Natural killer cell (primary cell): ENCODE results near the gene TRIM9. TPM values are rescaled to one million over a fixed set of nuclear protein-coding genes. Genes with fewer than 3 reads are reported as not detected.

ENCODE experiments used
- ATAC-seq, 3 donors: fragments of 150-1000 bp in 2 of 3; fragments of 200-7000 bp in 1 of 3; cut with Tn5 transposase; 1 replicate in 1 of 3; 2 replicates in 2 of 3; pipeline ENCODE4 v1.10.0; 2021; ENCODE audit warnings: mild to moderate bottlenecking in 2 of 3, moderate library complexity in 2 of 3
- DNase-seq, 2 donors: peaks; one replicate each; pipeline versions ENCODE4 v3.0.0 to v3.0.0-alpha.2; 2013 to 2021; ENCODE audit warnings: mixed read lengths in 1 of 2
- H3K27ac ChIP-seq: one replicate; pipeline ENCODE4 v1.5.1; 2013; ENCODE audit warnings: mild to moderate bottlenecking, low read length
- H3K27me3 ChIP-seq: one replicate; pipeline ENCODE4 v1.6.1; 2013; ENCODE audit warnings: low read length; ENCODE audit not compliant: control insufficient read depth, insufficient read depth
- H3K36me3 ChIP-seq: one replicate; pipeline ENCODE4 v1.6.1; 2013; ENCODE audit warnings: low read length; ENCODE audit not compliant: control insufficient read depth, insufficient read depth
- H3K4me1 ChIP-seq: one replicate; pipeline ENCODE4 v1.6.1; 2013; ENCODE audit warnings: low read length; ENCODE audit not compliant: control insufficient read depth, insufficient read depth
- H3K4me3 ChIP-seq: one replicate; pipeline ENCODE4 v1.5.1; 2013; ENCODE audit warnings: low read length
- H3K9me3 ChIP-seq: one replicate; pipeline ENCODE4 v1.6.1; 2013; ENCODE audit warnings: low read length; ENCODE audit not compliant: control insufficient read depth, insufficient read depth
- H3K27ac Mint-ChIP-seq, 2 donors: one replicate each; pipeline ENCODE4 v1.8.0; 2022; ENCODE audit warnings: mild to moderate bottlenecking in 2 of 2, mixed read lengths in 2 of 2, moderate library complexity in 1 of 2
- H3K27me3 Mint-ChIP-seq, 2 donors: one replicate each; pipeline ENCODE4 v1.8.0; 2022; ENCODE audit warnings: low read depth in 2 of 2, mixed read lengths in 2 of 2
- H3K36me3 Mint-ChIP-seq: one replicate; pipeline ENCODE4 v1.8.0; 2022; ENCODE audit warnings: mixed read lengths
- H3K4me1 Mint-ChIP-seq, 2 donors: one replicate each; pipeline ENCODE4 v1.8.0; 2022; ENCODE audit warnings: mixed read lengths in 2 of 2
- H3K4me3 Mint-ChIP-seq: one replicate; pipeline ENCODE4 v1.8.0; 2022; ENCODE audit warnings: mild to moderate bottlenecking, moderate library complexity, mixed read lengths
- H3K9me3 Mint-ChIP-seq, 2 donors: one replicate each; pipeline ENCODE4 v1.8.0; 2022; ENCODE audit warnings: mixed read lengths in 2 of 2
- WGBS: methylation state at CpG from one replicate; pipeline ENCODE4 v1.1.7; 2013; ENCODE audit warnings: missing lambda C conversion rate; ENCODE audit not compliant: insufficient coverage; 5-methylcytosine and 5-hydroxymethylcytosine counted together
- intact Hi-C: fragments of 100-400 bp; cut with micrococcal nuclease; formaldehyde crosslinking; loops from one replicate; pipeline ENCODE4 v1.14.2; 2022
- total RNA-seq, 4 donors: library from RNA; stranded (reverse); fragments of 120-200 nt in 1 of 4; gene quantifications; one replicate each; pipeline versions ENCODE4 v1.2.3 to v1.2.4, GENCODE V29; 2013 to 2022
- TF ChIP-seq, protein P1 (sequence below): fragments of 200-600 bp; IDR thresholded peaks from one replicate; pipeline ENCODE4 v1.8.0; 2022; ENCODE audit warnings: antibody characterized with exemption

Gene TRIM9
- total RNA-seq, 3 donors from 2014 or later (not counting 1 experiment from before 2014, with no cell fraction given): 0.25 to 0.40 (median 0.35) TPM

DNA sequence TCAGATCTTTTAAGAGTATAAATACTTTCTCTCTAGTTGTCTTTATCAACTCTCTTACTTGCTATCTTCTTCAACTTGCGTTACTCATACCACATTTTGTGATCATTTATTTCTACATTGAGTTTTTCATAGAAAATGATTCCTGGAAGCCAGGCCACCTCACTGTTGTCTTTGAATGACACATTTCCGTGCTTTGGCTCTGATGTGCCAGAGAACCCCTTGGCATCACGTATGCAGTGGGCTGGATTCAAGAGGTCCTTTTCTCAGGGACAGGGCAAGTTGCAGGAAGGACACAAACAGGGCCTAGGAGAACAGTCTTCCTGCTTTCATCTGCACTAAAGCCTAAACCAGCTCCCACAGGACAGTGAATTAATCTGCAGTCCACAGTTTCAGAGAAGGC, 80.3 kb downstream of the TRIM9 start:
- Mint-ChIP-seq H3K27me3 (peaks cover 2 to 10% of the 10 kb centered on the region in 2 donors), H3K4me1 (no peaks in the 10 kb centered on the region), H3K9me3 (no peaks in the 10 kb centered on the region), H3K4me3 (no peak overlapping the region), H3K27ac (no peak overlapping the region), H3K36me3 (no peaks in the 10 kb centered on the region)
- TF ChIP-seq, protein P1, sequence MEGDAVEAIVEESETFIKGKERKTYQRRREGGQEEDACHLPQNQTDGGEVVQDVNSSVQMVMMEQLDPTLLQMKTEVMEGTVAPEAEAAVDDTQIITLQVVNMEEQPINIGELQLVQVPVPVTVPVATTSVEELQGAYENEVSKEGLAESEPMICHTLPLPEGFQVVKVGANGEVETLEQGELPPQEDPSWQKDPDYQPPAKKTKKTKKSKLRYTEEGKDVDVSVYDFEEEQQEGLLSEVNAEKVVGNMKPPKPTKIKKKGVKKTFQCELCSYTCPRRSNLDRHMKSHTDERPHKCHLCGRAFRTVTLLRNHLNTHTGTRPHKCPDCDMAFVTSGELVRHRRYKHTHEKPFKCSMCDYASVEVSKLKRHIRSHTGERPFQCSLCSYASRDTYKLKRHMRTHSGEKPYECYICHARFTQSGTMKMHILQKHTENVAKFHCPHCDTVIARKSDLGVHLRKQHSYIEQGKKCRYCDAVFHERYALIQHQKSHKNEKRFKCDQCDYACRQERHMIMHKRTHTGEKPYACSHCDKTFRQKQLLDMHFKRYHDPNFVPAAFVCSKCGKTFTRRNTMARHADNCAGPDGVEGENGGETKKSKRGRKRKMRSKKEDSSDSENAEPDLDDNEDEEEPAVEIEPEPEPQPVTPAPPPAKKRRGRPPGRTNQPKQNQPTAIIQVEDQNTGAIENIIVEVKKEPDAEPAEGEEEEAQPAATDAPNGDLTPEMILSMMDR: no peak
- no peaks in the 10 kb centered on the region for H3K4me1 ChIP-seq
- H3K9me3 ChIP-seq: no peaks in the 10 kb centered on the region
- intact Hi-C loops: no loop called here
- no peak overlapping the region for H3K4me3 ChIP-seq
- WGBS: 92% methylated on average over 3 of the region's 3 CpGs
- no peak for DNase-seq
- no peaks in the 10 kb centered on the region for H3K36me3 ChIP-seq
- no peaks in the 10 kb centered on the region for H3K27me3 ChIP-seq
- no peak for ATAC-seq
- H3K27ac ChIP-seq: no peak overlapping the region

DNA sequence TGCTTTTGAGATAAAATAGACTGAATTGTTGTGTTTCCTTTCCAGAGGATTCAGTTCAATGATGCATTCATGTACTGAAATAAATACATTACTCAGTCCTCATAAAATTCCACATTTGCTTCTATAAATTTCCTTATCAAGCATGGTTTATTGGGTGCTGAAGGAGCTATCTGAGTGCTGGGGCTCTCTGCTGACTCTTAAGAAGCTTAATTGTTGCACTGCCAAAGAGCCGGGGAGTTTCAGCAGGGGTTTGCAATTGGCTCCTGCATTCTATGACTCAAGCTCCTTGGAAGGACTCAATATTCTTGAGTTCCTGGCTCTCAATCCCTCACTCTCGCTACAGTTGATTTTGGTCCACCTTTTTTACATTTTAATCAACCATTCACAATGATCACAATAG, 80.8 kb downstream of the TRIM9 start:
- no peaks in the 10 kb centered on the region for H3K36me3 Mint-ChIP-seq
- Histone ChIP-seq H3K27ac (no peak overlapping the region), H3K36me3 (no peaks in the 10 kb centered on the region), H3K4me1 (no peaks in the 10 kb centered on the region), H3K27me3 (no peaks in the 10 kb centered on the region), H3K9me3 (no peaks in the 10 kb centered on the region), H3K4me3 (no peak overlapping the region)
- H3K4me1 Mint-ChIP-seq: no peaks in the 10 kb centered on the region
- peaks cover 2 to 10% of the 10 kb centered on the region in 2 donors for H3K27me3 Mint-ChIP-seq
- DNase-seq: no peak
- H3K9me3 Mint-ChIP-seq: no peaks in the 10 kb centered on the region
- no peak overlapping the region for H3K27ac Mint-ChIP-seq
- no peak overlapping the region for H3K4me3 Mint-ChIP-seq
- intact Hi-C loops: no loop called here
- TF ChIP-seq, protein P1: no peak
- ATAC-seq: no peak
- 89% methylated on average over 2 of the region's 2 CpGs for WGBS

DNA sequence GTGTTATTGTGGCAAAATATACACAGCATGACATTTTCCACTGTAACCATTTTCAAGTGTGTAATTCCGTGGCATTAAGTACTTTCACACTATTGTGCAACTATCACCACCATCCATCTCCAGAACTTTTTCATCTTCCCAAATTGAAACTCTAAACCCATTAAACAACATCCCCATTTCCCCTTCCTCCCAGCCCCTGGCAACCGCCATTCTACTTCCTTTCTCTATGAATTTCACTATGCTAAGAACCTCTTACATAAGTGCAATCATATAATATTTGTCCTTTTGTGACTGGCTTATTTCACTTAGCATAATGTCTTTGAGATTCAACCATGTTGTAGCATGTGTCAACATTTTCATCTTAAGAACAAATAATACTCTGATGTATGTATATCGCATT, 82.8 kb downstream of the TRIM9 start:
- 72% methylated on average over 2 of the region's 3 CpGs for WGBS
- H3K4me3 Mint-ChIP-seq: no peak overlapping the region
- ATAC-seq (no peak), DNase-seq (no peak)
- no peaks in the 10 kb centered on the region for H3K36me3 Mint-ChIP-seq
- Histone ChIP-seq H3K9me3 (no peaks in the 10 kb centered on the region), H3K36me3 (no peaks in the 10 kb centered on the region), H3K4me1 (no peaks in the 10 kb centered on the region), H3K27ac (no peak overlapping the region), H3K4me3 (no peak overlapping the region), H3K27me3 (no peaks in the 10 kb centered on the region)
- H3K27ac Mint-ChIP-seq: no peak overlapping the region
- H3K9me3 Mint-ChIP-seq: no peaks in the 10 kb centered on the region
- peaks cover 5 to 10% of the 10 kb centered on the region in 2 donors for H3K27me3 Mint-ChIP-seq
- intact Hi-C loops: no loop called here
- no peaks in the 10 kb centered on the region for H3K4me1 Mint-ChIP-seq
- TF ChIP-seq, protein P1: no peak

DNA sequence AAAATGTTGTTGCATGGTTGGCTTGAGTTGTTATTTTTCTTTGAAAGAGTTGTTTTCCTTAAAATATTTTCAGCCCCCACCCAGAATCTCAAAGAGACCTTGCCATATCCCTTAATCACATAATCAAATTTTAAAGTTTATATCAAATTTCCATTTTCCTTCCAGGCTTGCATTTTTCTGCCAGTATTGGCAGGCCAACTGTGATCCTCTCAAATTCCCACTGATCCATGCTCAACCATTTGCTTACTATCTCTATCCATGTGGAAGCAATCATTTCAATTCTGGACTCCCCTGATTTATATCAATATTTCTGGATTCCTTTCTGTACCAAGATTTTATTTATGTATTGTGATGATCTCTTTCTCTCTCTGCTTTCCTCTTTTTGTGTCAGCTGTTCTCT, 86.5 kb downstream of the TRIM9 start:
- DNase-seq: no peak
- no peak overlapping the region for H3K4me3 ChIP-seq
- intact Hi-C loops: no loop called here
- H3K27ac ChIP-seq: no peak overlapping the region
- no peaks in the 10 kb centered on the region for H3K4me1 Mint-ChIP-seq
- TF ChIP-seq, protein P1: no peak
- peaks cover 5 to 10% of the 10 kb centered on the region in 2 donors for H3K27me3 Mint-ChIP-seq
- H3K9me3 ChIP-seq: no peaks in the 10 kb centered on the region
- H3K4me3 Mint-ChIP-seq: no peak overlapping the region
- H3K4me1 ChIP-seq: no peaks in the 10 kb centered on the region
- H3K27me3 ChIP-seq: no peaks in the 10 kb centered on the region
- no peak for ATAC-seq
- no peaks in the 10 kb centered on the region for H3K9me3 Mint-ChIP-seq
- no peaks in the 10 kb centered on the region for H3K36me3 ChIP-seq
- no peaks in the 10 kb centered on the region for H3K36me3 Mint-ChIP-seq
- no peak overlapping the region for H3K27ac Mint-ChIP-seq
